ENCODE data around the gene PEDS1.

GRCh38 chr20:50129662-50130355 is 23.7 kb downstream of the PEDS1 start:
- TF ChIP-seq HCFC1 (IDR thresholded peaks at IDR 0.05; ENCODE audit: low read depth, low read length) (no peak), NCOR1 (IDR thresholded peaks at IDR 0.05; ENCODE audit: borderline replicate concordance, low read length) (no peak), CREM (IDR thresholded peaks at IDR 0.05) (no peak), CREM (CRISPR knock-in tag; IDR thresholded peaks at IDR 0.05) (no peak), HMGXB4 (CRISPR knock-in tag; IDR thresholded peaks at IDR 0.05; ENCODE audit: borderline replicate concordance in 1 of 2, low read depth in 1 of 2) (no peak), E2F1 (CRISPR knock-in tag; IDR thresholded peaks at IDR 0.05) (no peak), ZNF431 (CRISPR knock-in tag; IDR thresholded peaks at IDR 0.05; ENCODE audit: borderline replicate concordance, low read depth) (no peak), ZNF747 (CRISPR knock-in tag; IDR thresholded peaks at IDR 0.05; ENCODE audit: borderline replicate concordance) (no peak)

Data from HepG2 (cell line).